H9 (cell line): ENCODE results near the gene ALMS1. TPM values are rescaled to one million over a fixed set of nuclear protein-coding genes. Genes with fewer than 3 reads are reported as not detected.

Experiments
- DNase-seq: peaks from one replicate; pipeline ENCODE4 v3.0.0-alpha.2; 2017
- H2AFZ ChIP-seq: one replicate; pipeline ENCODE4 v1.6.1; 2013; ENCODE audit warnings: mild to moderate bottlenecking, low read length, control low read depth, moderate library complexity
- H2AK5ac ChIP-seq: 2 replicates; pipeline ENCODE4 v1.6.1; 2013; ENCODE audit warnings: low read length, control low read depth, mixed read lengths; ENCODE audit not compliant: insufficient read length
- H2BK120ac ChIP-seq: one replicate; pipeline ENCODE4 v1.6.1; 2013; ENCODE audit warnings: low read depth, mild to moderate bottlenecking, low read length, control low read depth, inconsistent platforms; ENCODE audit not compliant: poor library complexity, severe bottlenecking
- H2BK12ac ChIP-seq: 2 replicates; pipeline ENCODE4 v1.6.1; 2013; ENCODE audit warnings: low read length, control low read depth, mixed read lengths, low read depth; ENCODE audit not compliant: insufficient read length
- H2BK15ac ChIP-seq: 2 replicates; pipeline ENCODE4 v1.6.1; 2013; ENCODE audit warnings: low read depth, low read length, control low read depth
- H2BK20ac ChIP-seq: one replicate; pipeline ENCODE4 v1.6.1; 2013; ENCODE audit warnings: low read depth, mild to moderate bottlenecking, low read length, control low read depth, inconsistent platforms; ENCODE audit not compliant: poor library complexity, severe bottlenecking
- H2BK5ac ChIP-seq: 2 replicates; pipeline ENCODE4 v1.6.1; 2013; ENCODE audit warnings: low read length, control low read depth, mixed read lengths; ENCODE audit not compliant: insufficient read length
- H3K14ac ChIP-seq: 2 replicates; pipeline ENCODE4 v1.6.1; 2013; ENCODE audit warnings: low read length, control low read depth; ENCODE audit not compliant: insufficient read depth
- H3K18ac ChIP-seq: 2 replicates; pipeline ENCODE4 v1.6.1; 2013; ENCODE audit warnings: low read depth, mild to moderate bottlenecking, mixed read lengths, low read length, control low read depth; ENCODE audit not compliant: insufficient read length
- H3K23ac ChIP-seq: 2 replicates; pipeline ENCODE4 v1.6.1; 2013; ENCODE audit warnings: low read length, control low read depth, mixed read lengths, low read depth; ENCODE audit not compliant: insufficient read length
- H3K23me2 ChIP-seq: 2 replicates; pipeline ENCODE4 v1.6.1; 2013; ENCODE audit warnings: low read depth, mild to moderate bottlenecking, mixed read lengths, low read length, control low read depth; ENCODE audit not compliant: insufficient read length, poor library complexity, severe bottlenecking
- H3K27ac ChIP-seq: 2 replicates; pipeline ENCODE4 v1.5.1; 2013; ENCODE audit warnings: low read length, control low read depth, mixed read lengths, low read depth; ENCODE audit not compliant: insufficient read length
- H3K27me3 ChIP-seq: 2 replicates; pipeline ENCODE4 v1.6.1; 2013; ENCODE audit warnings: low read length, control low read depth, inconsistent platforms; ENCODE audit not compliant: insufficient read depth
- H3K4ac ChIP-seq: 2 replicates; pipeline ENCODE4 v1.6.1; 2013; ENCODE audit warnings: low read depth, mild to moderate bottlenecking, control low read depth, inconsistent platforms, low read length, moderate library complexity
- H3K4me1 ChIP-seq: 2 replicates; pipeline ENCODE4 v1.6.1; 2013; ENCODE audit warnings: low read length, control low read depth, inconsistent platforms; ENCODE audit not compliant: insufficient read depth
- H3K4me2 ChIP-seq: 2 replicates; pipeline ENCODE4 v1.6.1; 2013; ENCODE audit warnings: low read length, control low read depth, mixed read lengths; ENCODE audit not compliant: insufficient read length, insufficient read depth
- H3K56ac ChIP-seq: 2 replicates; pipeline ENCODE4 v1.6.1; 2013; ENCODE audit warnings: low read depth, mild to moderate bottlenecking, mixed read lengths, low read length, control low read depth; ENCODE audit not compliant: insufficient read length
- H3K79me1 ChIP-seq: 2 replicates; pipeline ENCODE4 v1.6.1; 2013; ENCODE audit warnings: low read depth, mild to moderate bottlenecking, moderate library complexity, low read length, control low read depth, inconsistent platforms; ENCODE audit not compliant: insufficient read depth, poor library complexity, severe bottlenecking
- H3K79me2 ChIP-seq: 2 replicates; pipeline ENCODE4 v1.6.1; 2013; ENCODE audit warnings: low read length, control low read depth, inconsistent platforms; ENCODE audit not compliant: insufficient read depth
- H3K9ac ChIP-seq: 2 replicates; pipeline ENCODE4 v1.6.1; 2013; ENCODE audit warnings: low read length, control low read depth, mixed read lengths; ENCODE audit not compliant: insufficient read length; ENCODE audit errors: extremely low read depth
- H3K9me3 ChIP-seq: one replicate; pipeline ENCODE4 v1.6.1; 2013; ENCODE audit warnings: low read depth, low read length, inconsistent platforms; ENCODE audit not compliant: control insufficient read depth
- H3T11ph ChIP-seq: one replicate; pipeline ENCODE4 v1.6.1; 2013; ENCODE audit warnings: mild to moderate bottlenecking, low read length, control low read depth, inconsistent platforms
- H4K20me1 ChIP-seq: one replicate; pipeline ENCODE4 v1.6.1; 2013; ENCODE audit not compliant: control insufficient read depth, insufficient read length, insufficient read depth
- H4K5ac ChIP-seq: 2 replicates; pipeline ENCODE4 v1.6.1; 2013; ENCODE audit warnings: low read depth, mild to moderate bottlenecking, mixed read lengths, low read length, control low read depth; ENCODE audit not compliant: insufficient read length
- H4K8ac ChIP-seq: replicated peaks from 2 replicates; pipeline ENCODE4 v1.6.1; 2013; ENCODE audit warnings: low read length, control low read depth, mixed read lengths, low read depth; ENCODE audit not compliant: insufficient read length
- H4K91ac ChIP-seq: 2 replicates; pipeline ENCODE4 v1.6.1; 2013; ENCODE audit warnings: low read depth, mild to moderate bottlenecking, moderate library complexity, mixed read lengths, low read length, control low read depth; ENCODE audit not compliant: insufficient read length
- H3K27ac Mint-ChIP-seq, 3 experiments: 2 replicates in 2 of 3; 3 replicates in 1 of 3; pipeline ENCODE4 v1.8.0; 2020 to 2021; ENCODE audit warnings: mixed read lengths in 3 of 3, mild to moderate bottlenecking in 1 of 3, moderate library complexity in 1 of 3
- H3K27me3 Mint-ChIP-seq: 2 replicates; pipeline ENCODE4 v1.8.0; 2021; ENCODE audit warnings: low read depth, mild to moderate bottlenecking, moderate library complexity, mixed read lengths
- H3K36me3 Mint-ChIP-seq, 3 experiments: 2 replicates in 2 of 3; 3 replicates in 1 of 3; pipeline ENCODE4 v1.8.0; 2020 to 2021; ENCODE audit warnings: low read depth in 3 of 3, mixed read lengths in 3 of 3; ENCODE audit not compliant: insufficient read depth in 1 of 3
- H3K4me1 Mint-ChIP-seq, 2 experiments: 2 replicates each; pipeline ENCODE4 v1.8.0; 2020; ENCODE audit warnings: mixed read lengths in 2 of 2
- H3K4me3 Mint-ChIP-seq, 2 experiments: 2 replicates in 1 of 2; 3 replicates in 1 of 2; pipeline ENCODE4 v1.8.0; 2020 to 2021; ENCODE audit warnings: mild to moderate bottlenecking in 2 of 2, mixed read lengths in 2 of 2, moderate library complexity in 1 of 2
- H3K9me3 Mint-ChIP-seq, 2 experiments: 2 replicates in 1 of 2; 3 replicates in 1 of 2; pipeline ENCODE4 v1.8.0; 2020; ENCODE audit warnings: mild to moderate bottlenecking in 2 of 2, mixed read lengths in 2 of 2, moderate library complexity in 1 of 2
- CTCF ChIP-seq: fragments of 200-600 bp; sonication (generic); conservative IDR thresholded peaks from 3 replicates; pipeline ENCODE4 v1.8.0; 2021; ENCODE audit warnings: antibody characterized with exemption, mild to moderate bottlenecking
- WGBS: extraction: QIAGEN DNeasy Blood & Tissue Kit; methylation state at CpG from one replicate; pipeline ENCODE4 v1.1.7; 2013; ENCODE audit warnings: missing lambda C conversion rate, low lambda C conversion rate, mixed read lengths; ENCODE audit not compliant: insufficient read length; ENCODE audit errors: extremely low coverage; 5-methylcytosine and 5-hydroxymethylcytosine counted together
- total RNA-seq: library from RNA; stranded (reverse); gene quantifications from 2 replicates; pipeline ENCODE4 v1.2.1, GENCODE V29; 2021

The ALMS1 gene
- total RNA-seq, 1 experiment from 2014 or later, result 36.2 TPM

GRCh38 chr2:73588177-73588576, 202.5 kb downstream of the ALMS1 start:
- no peak overlapping the region for H4K91ac ChIP-seq
- no CpG with 5 or more reads among the region's 4 CpGs for WGBS
- H4K8ac ChIP-seq, result no peak overlapping the region
- H3K27me3 ChIP-seq, result no peaks in the 10 kb centered on the region
- H3K18ac ChIP-seq, result no peak overlapping the region
- Mint-ChIP-seq H3K27ac (peak overlapping the region; percentile 8 to 95 (median 70); a peak in 6 of 7 replicates), H3K36me3 (peaks cover 12 to 22% (median 12%) of the 10 kb centered on the region in 3 experiments), H3K4me1 (peaks cover 11 to 13% of the 10 kb centered on the region in 2 experiments), H3K27me3 (no peaks in the 10 kb centered on the region; the same call in 1 of the 2 replicates), H3K4me3 (no peak overlapping the region), H3K9me3 (peaks cover 12 to 13% of the 10 kb centered on the region in 2 experiments)
- no peak overlapping the region for H2BK5ac ChIP-seq
- H3K4ac ChIP-seq, result no peak overlapping the region
- no peaks in the 10 kb centered on the region for H4K20me1 ChIP-seq
- H3K23ac ChIP-seq, result no peak overlapping the region
- H3K9ac ChIP-seq, result no peak overlapping the region
- H3K4me2 ChIP-seq, result peak overlapping the region; percentile 18
- no peak overlapping the region for H3K56ac ChIP-seq
- DNase-seq, result no peak
- H2AFZ ChIP-seq, result no peak overlapping the region
- no peaks in the 10 kb centered on the region; the same call in 1 of the 2 replicates for H3K4me1 ChIP-seq
- no peaks in the 10 kb centered on the region for H3K9me3 ChIP-seq
- peak overlapping the region; percentile 39; the same call in 1 of the 2 replicates for H3K14ac ChIP-seq
- no peak overlapping the region for H3K27ac ChIP-seq
- H3K79me2 ChIP-seq, result no peaks in the 10 kb centered on the region
- H3T11ph ChIP-seq, result no peak overlapping the region
- no peak overlapping the region for H2BK15ac ChIP-seq
- peak overlapping the region; percentile 63 for H2BK12ac ChIP-seq
- no peak for TF ChIP-seq CTCF
- no peak overlapping the region for H2BK120ac ChIP-seq
- no peaks in the 10 kb centered on the region for H3K79me1 ChIP-seq
- no peak overlapping the region for H4K5ac ChIP-seq
- H2BK20ac ChIP-seq, result no peak overlapping the region
- H2AK5ac ChIP-seq, result peak overlapping the region; percentile 95
- H3K23me2 ChIP-seq, result no peaks in the 10 kb centered on the region
